GM19239 (cell line): ENCODE measurements around the gene ADGRB2.

Experiments
- DNase-seq: peaks from one replicate; pipeline ENCODE4 v3.0.0; 2011; ENCODE audit warnings: low spot score; ENCODE audit not compliant: insufficient read length
- FAIRE-seq: peaks from 2 replicates; lab custom pipeline; 2011; peaks lifted over from hg19 to GRCh38; lab: Jason Lieb, UNC

The ADGRB2 gene

DNA sequence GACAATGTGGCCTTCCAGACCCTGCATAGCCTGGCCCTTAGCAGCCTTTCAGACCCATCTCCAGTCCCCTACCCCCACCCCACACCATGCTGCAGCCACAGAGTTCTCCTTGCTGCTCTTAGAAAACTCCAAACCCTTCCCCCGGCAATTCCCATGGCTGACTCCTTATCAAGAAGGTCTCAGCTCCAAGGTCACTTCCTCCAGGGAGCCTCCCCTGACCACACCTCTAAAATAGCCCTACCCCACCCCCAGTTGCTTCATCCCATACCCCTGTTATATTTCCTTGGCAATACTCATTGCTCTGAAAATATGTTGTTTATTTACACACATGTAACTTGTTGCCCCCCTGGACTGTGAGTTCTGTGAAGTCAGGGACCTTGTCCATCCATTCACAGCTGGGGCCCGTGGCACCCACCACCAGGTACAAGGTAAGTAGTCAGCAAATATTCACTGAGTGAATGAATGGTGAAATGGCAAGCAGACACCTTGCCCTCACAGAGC is 4.3 kb upstream of the ADGRB2 start:
- FAIRE-seq (no peak), DNase-seq (no peak)

DNA sequence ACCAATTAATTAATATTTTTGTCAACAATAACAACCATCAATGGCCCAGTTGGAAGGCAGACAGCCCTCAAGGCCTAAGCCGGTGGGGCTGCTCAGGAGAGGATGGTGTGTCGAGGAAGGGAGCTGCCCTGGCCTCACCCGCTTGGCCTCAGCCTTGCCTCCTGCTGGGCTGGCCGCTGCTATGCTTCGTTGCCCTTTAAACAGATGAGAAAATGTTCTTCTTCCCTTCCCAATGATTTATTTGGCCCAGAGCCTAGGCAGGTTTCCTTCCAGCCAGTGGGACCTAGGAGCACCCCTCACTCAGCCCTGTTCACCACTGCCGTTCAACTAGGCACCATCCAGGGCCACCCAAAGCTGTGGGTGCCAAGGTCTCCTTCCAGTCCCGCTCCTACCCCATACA is 3.1 kb upstream of the ADGRB2 start:
- no peak for DNase-seq
- FAIRE-seq = no peak

DNA sequence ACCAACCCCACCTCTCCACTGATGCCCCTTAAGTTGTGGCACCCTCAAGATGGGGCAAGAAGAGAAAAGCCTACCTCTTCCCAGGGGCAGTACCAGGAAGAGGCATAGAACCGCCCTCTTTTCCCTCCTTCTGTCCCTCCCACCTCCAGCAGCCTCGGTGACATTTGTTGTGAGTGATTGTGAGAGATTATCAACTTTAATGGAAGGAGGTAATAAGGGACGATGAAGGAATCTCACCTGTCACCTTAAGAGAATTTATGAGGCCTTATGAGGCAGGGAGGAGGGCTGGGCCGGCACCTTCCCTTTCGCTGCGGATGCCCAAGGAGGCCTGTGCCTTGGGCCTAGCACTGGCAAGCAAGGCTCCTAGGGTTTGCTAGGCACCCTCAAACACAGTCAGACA is 1.4 kb upstream of the ADGRB2 start:
- FAIRE-seq (no peak), DNase-seq (no peak)

DNA sequence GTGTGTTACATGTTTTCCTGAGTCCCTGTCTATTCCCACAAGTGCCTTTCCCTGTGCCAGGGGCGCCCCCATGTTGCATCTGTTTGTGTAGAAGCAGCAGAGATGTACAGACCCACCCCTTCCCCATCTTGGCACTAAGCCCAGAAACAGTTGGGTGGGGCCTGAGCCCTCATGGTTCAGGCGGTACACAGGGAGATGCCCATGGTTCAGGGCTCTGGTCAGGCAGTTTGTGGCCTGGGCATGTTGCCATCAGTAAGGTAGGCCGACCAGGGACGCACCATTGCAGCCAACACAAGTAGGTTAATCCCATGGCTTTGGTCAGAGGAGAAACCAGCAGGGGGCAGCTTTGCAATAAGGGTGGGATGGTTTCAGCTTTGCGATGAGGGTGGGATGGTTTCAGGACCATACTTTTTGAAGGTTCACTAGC is 914 bp upstream of the ADGRB2 start:
- DNase-seq (no peak), FAIRE-seq (no peak)

DNA sequence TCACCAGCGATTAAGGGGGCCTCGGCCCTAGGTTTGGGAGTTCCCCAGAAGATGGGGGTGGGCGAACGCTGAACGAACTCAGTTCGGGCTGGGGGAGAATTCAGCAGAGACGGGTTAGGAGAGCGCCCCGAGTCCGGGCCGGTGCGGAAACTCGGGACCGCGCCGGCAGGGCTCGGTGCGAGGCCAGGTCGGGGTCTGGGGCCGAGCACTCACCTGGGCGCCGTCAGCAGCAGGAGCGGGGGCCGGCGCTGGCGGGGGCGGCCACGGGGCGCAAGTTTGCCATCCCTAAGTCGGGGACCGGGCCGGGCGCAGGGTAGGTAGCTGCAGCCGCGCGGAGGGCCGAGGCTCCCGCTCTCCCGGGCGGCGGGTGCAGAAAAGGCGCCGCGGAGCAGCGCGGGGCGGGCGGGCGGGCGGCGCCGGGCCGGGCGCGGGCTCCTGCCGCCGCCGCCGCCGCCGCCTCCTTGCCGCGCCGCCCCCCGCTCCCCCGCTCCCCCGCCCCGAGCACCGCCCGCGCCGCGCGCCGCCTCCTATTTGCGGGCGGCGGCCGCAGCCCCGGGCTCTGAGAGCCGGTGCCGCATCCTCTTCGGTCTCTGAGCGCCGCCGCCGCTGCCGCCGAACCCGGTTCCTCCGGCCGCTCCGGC is 349 bp downstream of the ADGRB2 start:
- no peak for DNase-seq
- no peak for FAIRE-seq

DNA sequence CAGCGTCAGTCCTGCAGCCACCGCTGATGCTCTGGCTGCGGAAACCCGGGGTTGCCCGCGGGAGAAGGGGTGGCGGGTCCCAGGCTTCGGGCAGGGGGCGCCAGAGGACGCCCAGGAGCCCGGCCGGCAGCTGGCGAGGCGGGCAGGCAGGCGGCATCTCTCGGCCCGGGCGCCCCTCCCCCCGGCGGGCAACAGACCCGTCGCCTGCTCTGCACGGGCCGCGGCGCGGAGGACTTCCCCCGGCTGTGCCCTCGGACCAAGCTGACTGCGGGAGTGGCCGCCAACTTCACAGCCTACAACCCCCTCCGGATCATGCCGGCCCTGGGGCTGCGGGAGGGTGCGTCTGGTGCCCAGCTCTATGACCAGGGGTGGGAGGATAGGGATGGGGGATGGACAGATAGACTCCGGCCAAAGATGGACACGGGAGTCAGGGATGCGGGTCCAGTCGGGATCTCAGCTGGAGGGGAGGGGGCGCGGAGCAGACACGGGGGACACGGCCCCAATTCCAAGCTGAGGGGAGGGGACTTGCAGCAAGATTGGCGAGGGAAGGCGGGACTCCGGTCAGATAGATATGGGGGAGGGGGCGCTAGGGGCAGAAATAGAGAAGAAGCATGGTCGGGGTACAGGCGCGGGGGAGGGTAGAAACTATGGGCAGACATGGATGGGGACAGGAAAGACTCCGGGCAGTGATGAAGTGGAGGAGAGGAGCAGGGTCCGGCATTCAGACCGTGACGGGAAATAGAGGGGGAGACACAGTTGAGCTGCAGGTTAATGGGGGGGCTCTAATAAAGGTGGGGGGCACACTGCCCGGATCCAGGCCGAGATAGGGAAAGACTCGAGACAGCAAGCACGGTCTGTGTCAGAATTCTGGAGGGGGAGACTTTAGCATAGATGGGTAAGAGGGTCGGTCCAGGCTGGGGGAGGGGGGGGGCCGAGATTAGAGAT is 1.1 kb downstream of the ADGRB2 start:
- DNase-seq = peak; percentile 71
- no peak for FAIRE-seq

DNA sequence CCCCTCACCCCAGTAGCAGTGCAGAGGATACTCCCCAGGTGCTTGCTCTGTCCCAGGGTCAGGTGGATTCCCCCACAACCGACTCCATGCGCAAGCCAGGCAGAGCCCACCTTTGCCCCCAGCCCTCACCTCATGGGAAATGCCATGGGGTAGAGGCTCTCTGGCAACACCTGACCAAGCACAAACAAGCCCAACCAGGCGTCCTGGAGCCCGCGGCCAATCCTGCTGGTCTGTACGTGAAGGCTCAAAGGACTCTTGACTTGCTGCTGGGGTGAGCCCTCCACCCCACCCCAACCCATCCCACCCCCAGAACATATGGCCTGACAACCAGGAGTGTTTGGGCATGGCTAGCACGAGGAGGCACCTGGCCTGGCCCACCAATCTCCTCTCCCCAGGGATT is 1.8 kb downstream of the ADGRB2 start:
- no peak for DNase-seq
- no peak for FAIRE-seq

DNA sequence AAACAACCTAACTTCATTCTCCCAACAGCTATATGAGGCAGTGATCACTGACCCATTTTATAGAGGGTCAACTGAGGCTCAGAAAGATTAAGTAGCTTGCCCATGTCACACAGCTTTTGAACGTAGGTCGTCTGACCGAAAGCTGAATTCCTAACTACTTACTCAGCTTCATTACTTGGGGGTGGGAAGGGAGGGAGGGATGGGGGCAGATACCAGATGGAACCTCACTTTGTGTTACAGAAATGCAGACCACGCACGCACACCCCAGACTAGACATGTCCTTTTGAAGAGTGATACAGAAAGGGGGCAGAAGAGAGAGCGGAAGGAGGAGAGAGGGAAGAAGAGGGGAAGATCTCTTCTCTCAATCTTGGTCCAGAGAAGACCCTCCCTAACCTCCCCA is 2.3 kb downstream of the ADGRB2 start:
- DNase-seq (no peak), FAIRE-seq (no peak)

DNA sequence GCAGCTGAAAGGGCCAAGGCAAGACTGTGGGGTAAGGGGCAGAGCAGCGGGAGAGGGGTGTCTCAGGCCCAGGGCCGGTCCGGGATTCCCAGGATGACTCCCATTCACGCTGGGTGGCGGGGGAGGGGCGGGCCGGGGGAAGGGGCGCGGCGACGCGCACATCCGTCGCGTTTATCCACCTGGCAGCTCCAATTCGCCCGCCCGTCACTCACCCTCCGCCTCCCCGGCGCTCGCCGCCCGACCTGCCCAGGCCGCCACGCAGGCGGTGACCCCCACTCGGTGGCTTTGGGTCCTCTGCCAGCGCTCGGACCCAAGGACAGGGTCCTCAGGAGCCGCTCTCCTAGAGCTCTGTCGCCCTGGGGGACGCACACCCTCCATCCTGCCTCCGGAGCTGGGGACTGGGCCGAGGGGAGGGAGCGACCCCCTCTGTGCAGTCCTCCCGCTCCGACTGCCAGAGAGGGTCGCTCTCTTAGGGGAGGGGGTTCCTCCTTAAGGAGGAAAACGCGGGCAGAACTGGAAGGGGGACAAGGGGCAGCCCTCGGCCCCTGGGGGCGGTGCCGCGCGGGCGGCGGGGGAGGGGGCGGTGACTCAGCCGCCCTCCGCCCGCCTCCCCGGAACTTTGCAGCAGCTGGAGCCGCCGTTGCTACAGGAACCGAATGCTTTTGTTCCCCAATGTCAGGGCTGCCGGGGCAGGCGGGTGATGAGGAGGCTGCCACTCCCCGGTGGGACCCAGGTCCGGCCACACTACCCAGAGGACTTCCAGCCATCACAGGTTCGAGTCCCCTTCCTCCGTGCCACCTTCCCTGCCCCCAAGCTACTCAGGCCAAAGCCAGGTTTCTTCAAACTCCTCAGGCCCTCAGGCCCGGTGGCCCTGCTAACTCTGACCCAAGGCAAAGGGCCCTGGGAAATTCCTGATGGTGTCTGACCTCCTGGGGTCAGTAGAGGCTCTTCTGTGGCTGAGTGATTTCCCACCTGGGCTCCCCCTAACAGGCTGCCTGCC is 3.4 kb downstream of the ADGRB2 start:
- DNase-seq = no peak
- FAIRE-seq = no peak

DNA sequence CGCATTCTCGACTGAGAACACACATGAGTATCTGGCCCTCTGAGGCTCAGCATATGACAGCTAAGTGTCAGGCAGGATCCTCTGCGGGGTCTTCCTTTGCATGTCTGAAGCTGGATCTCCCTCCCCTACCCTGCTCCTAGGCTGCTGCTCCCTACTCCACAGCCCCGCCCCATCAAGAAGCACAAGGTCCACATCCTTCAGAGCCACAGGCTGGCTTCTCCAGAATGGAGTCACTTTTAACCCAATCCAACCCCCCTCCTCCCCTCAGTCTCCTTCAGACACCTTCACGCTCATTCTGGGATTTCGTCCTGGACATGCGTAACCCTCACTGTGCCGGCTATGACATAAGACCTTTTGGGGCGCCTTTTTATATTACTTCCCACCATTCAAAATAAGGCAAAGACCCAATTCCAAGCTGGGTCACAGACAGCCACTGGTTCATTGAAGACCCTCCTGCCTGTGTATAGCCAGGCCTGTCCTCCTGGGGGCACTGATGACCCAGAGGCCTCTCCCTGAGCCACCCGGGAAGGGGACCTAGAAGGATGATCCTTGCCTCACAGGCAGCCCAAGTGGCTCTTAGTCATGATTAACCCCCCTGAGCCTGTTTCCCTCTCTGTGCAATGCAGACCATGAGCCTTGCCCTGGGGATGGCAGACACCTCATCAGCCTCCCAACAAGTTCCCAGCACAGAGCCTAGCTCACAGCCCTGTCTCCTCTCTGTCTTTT is 4.7 kb downstream of the ADGRB2 start:
- DNase-seq = no peak
- FAIRE-seq = no peak

DNA sequence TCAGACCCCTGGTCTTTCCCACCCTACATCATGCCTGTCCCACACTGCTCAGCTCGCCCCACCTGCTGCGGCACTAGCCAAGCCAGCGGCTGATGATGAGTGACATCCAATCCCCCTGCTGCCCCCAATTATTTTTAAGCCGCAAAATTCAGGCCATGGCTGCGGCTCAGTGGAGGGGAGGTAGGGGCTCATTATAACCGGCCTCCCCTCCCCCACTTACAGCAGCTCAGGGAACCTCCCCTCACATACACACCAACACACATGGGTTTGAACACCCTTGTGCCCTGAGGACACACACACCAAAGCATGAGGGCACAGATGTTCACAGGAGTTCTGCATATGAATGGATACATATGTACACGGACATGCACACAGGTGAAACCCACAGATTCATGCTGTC is 5.3 kb downstream of the ADGRB2 start:
- FAIRE-seq (no peak), DNase-seq (no peak)

DNA sequence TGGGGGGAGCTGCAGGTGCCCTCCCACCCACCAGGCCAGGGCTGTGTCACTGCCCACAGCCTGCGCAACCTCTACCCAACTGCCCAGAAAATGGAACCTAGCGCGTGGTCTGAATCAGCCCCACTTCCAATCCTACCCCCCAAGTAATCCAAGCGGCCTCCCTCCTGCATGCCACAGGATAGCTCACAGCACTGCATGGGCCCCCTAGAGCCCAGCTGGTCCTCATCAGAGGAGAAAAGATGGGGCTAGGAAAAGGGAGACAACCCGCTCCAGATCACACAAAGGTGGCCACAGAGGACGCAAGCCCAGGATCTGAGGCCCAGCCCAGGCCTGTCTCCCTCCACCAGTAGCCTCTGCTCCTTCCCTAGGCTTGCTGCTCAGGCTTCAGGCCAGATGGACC is 6.2 kb downstream of the ADGRB2 start:
- FAIRE-seq = no peak
- DNase-seq = no peak

DNA sequence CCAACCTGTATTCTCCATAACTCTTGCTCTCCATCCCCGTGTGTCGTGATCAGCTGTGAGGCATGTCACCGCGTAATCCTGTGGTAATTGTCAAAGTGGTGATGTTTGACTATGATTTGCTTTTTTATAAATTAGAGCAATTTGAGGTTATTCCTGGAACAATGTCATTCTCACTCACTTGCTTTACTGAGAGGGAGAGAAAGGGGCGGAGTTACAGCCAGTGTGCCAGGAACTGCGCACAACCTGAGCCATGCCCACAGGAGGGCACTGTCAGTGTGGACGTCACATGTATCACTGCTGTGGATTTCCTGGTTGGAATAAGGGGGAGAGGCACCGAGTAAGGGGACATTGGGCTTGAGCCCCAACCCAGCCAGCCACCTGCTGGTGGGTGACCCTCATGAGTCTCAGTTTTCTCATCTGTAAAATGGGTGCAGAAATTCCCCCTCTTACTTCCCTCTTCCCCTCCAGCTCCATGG is 6.9 kb downstream of the ADGRB2 start:
- FAIRE-seq = no peak
- no peak for DNase-seq

DNA sequence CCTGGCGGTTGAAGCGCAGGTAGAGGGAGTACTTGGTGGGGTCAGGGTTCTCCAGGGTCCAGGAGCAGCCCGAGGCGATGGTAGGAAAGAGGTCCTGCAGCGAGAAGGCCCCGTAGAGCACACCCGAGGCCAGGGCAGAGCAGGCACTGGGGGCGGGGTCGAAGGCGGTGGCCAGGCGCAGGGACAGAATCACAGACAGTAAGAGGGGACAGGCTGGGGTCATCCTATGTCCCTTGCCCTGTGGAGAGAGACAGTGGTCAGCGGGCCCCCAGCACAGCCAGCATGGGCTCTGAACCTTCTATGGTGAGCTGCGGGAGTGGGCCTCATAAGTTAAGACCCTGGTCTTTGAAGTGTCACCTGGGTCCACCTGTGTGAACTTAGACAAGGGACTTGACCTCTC is 7.6 kb downstream of the ADGRB2 start:
- no peak for FAIRE-seq
- DNase-seq = no peak

DNA sequence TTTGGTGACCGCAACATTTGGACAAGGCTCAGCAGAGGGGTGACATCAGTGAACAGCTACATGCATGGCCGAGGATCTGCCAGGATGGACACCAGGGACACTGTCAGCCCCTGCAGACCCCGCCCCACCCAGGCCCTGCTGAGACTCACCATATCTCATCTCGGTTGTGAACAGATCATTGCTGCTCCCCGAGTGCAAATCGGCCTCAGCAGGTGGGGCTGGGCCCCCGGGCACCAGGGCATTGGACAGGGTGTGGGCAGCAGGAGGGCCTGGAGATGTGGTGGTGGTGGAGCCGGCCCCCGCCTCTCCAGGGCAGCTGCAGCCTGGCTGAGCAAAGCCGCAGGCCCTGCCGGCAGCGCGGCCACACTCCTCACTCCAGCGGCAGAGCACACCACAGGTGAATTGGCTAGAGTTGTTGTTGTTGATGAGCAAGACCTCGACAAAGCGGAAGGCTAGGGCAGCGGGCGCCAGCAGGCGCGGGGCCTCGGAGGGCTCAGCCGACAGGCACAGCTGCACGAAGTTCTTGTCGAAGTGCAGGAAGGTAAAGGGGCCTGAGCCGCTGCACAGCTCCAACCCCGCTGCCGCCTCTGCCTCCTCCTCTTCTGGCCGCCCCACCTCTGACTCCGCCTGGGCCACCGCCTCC is 8.2 kb downstream of the ADGRB2 start:
- DNase-seq (no peak), FAIRE-seq (no peak)

DNA sequence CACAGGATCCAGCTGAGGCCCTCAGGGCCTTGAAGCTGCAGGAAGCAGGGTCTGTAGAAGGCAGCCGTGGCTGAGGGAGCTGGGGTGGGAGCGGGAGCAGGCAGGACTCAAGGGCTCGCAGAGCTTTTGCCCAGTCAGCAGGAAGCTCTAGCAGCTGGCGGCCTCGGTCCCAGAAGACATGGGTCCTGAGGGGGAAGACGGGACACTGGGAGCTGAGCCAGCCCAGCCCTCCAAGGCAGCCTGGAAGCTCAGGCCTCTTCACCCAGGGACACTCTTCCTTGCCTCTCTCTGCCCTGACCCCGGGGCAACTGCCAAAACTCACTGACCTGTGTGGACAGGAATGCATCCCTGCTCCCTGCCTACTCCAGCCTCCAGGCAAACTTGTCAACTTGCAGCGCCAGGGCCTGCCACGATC is 8.9 kb downstream of the ADGRB2 start:
- no peak for DNase-seq
- no peak for FAIRE-seq

DNA sequence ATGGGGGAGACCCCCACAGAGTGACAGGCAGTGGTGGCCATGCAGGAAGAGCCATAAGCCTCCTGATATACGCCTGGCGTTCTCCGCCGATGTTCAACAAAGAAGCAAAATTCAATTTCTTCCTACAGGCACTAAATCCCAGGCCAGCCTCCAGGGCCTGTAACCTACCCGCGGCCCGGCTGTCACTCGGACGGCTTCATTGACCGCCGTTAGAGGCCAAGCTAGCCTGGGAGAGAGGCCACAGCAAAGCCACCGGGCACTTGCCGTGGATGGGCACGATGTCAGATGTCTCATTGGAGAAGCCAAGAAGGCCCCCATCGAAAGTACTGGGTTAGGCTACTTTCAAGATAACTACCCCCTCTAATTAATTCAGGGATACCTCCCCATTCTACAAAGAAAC is 9.7 kb downstream of the ADGRB2 start:
- FAIRE-seq = no peak

DNA sequence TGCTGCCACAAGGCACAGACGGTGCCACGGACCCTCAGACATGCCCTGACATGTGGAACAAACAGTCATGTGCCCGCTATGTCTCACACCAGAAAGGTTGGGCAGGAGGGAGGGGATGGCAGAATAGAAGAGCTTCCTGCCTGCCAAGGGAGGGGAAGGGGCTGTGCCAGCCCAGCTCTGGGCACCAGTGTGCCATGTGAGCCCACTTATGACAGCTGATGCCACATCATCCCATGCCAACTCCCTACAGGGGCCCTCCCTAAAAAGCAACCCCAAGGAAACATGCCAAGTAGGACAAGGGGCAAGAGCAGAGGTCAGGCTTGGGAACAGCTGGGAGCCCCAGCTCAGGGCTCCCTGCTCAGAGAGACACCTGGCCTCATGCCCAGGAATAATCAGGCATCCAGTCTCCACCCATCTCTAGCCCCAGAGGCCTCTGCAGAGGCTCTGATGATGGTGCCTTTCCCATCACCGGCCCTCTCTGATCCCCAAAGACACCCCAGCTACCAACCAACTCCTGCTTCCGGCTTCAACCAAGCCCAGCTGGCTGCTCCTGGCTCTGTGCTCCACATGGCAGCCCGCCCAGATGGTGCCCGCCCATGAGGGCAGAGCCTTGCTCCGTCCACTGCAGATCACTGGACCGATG is 10.3 kb downstream of the ADGRB2 start:
- no peak for FAIRE-seq
- DNase-seq = no peak

More for the DNA sequence above, 9.7 kb downstream of the ADGRB2 start:
- no peak for DNase-seq
